SK-N-SH (cell line): ENCODE data around the gene POP5. TPM values are rescaled to one million over a fixed set of nuclear protein-coding genes. Genes with fewer than 3 reads are reported as not detected.

ENCODE experiments used
- CTCF ChIA-PET: fragments of 300-600, 350-600 bp; formaldehyde crosslinking; extraction: SDS; loops from one replicate; lab custom pipeline; 2021; lab: Yijun Ruan, JAX
- POLR2A ChIA-PET: fragments of 350-600 bp; sonication (Branson Sonifier 250); formaldehyde crosslinking; extraction: SDS; loops from one replicate; lab custom pipeline; 2020; ENCODE audit warnings: antibody characterized with exemption, inconsistent platforms; lab: Yijun Ruan, JAX
- DNase-seq: peaks from one replicate; pipeline ENCODE4 v3.0.0; 2012
- H2AFZ ChIP-seq: fragments of 200-600 bp; sonication (generic); 2 replicates; pipeline ENCODE4 v1.8.1; 2016; ENCODE audit warnings: antibody characterized with exemption, mild to moderate bottlenecking, low read depth
- H3F3A ChIP-seq: fragments of 200-600 bp; sonication (generic); replicated peaks from 2 replicates; pipeline ENCODE3; 2016; ENCODE audit warnings: antibody characterized with exemption, mild to moderate bottlenecking; ENCODE audit not compliant: insufficient read depth
- H3K27ac ChIP-seq, 2 experiments: fragments of 200-500 bp in 1 of 2; fragments of 200-600 bp in 1 of 2; sonication (Bioruptor generic) in 1 of 2; sonication (generic), shearing (Covaris generic) in 1 of 2; 2 replicates each; pipeline versions ENCODE4 v1.5.1 to v1.6.1; 2014 to 2016; ENCODE audit warnings: low read depth in 2 of 2, inconsistent platforms in 1 of 2, low read length in 1 of 2, mild to moderate bottlenecking in 1 of 2, mixed read lengths in 1 of 2
- H3K27me3 ChIP-seq: fragments of 200-600 bp; sonication (generic), shearing (Covaris generic); 2 replicates; pipeline ENCODE4 v1.6.1; 2016; ENCODE audit warnings: mixed run types; ENCODE audit not compliant: insufficient read depth
- H3K36me3 ChIP-seq, 2 experiments: fragments of 200-500 bp in 1 of 2; fragments of 200-600 bp in 1 of 2; sonication (Bioruptor generic) in 1 of 2; sonication (generic) in 1 of 2; replicated peaks in 1 of 2; 2 replicates each; pipeline versions ENCODE3 to v1.5.1; 2014 to 2016; ENCODE audit warnings: low read length in 1 of 2, mild to moderate bottlenecking in 1 of 2; ENCODE audit not compliant: insufficient read depth in 2 of 2, control insufficient read depth in 1 of 2
- H3K4me1 ChIP-seq, 2 experiments: fragments of 200-500 bp in 1 of 2; fragments of 200-600 bp in 1 of 2; sonication (Bioruptor generic) in 1 of 2; sonication (generic), shearing (Covaris generic) in 1 of 2; 2 replicates each; pipeline versions ENCODE4 v1.5.1 to v1.6.1; 2014 to 2016; ENCODE audit warnings: low read depth in 1 of 2, low read length in 1 of 2, mixed run types in 1 of 2; ENCODE audit not compliant: insufficient read depth in 2 of 2, control insufficient read depth in 1 of 2
- H3K4me2 ChIP-seq: fragments of 200-600 bp; sonication (generic), shearing (Covaris generic); 2 replicates; pipeline ENCODE4 v1.6.1; 2017; ENCODE audit warnings: mixed run types
- H3K4me3 ChIP-seq, 2 experiments: fragments of 200-500 bp in 1 of 2; fragments of 200-600 bp in 1 of 2; sonication (Bioruptor generic) in 1 of 2; sonication (generic), shearing (Covaris generic) in 1 of 2; 2 replicates each; pipeline versions ENCODE4 v1.5.1 to v1.8.1; 2014 to 2016; ENCODE audit warnings: low read depth in 2 of 2, inconsistent platforms in 1 of 2, low read length in 1 of 2, mild to moderate bottlenecking in 1 of 2, mixed read lengths in 1 of 2, moderate library complexity in 1 of 2
- H3K79me2 ChIP-seq: fragments of 200-600 bp; sonication (generic); 2 replicates; pipeline ENCODE4 v1.8.1; 2017; ENCODE audit warnings: mild to moderate bottlenecking; ENCODE audit not compliant: insufficient read depth
- H3K9ac ChIP-seq: fragments of 200-600 bp; sonication (generic); 2 replicates; pipeline ENCODE4 v1.6.1; 2017; ENCODE audit warnings: mixed run types
- H3K9me2 ChIP-seq: fragments of 200-600 bp; sonication (generic); 2 replicates; pipeline ENCODE4 v1.6.1; 2017; ENCODE audit warnings: mixed run types
- H3K9me3 ChIP-seq: fragments of 200-600 bp; sonication (generic); 2 replicates; pipeline ENCODE4 v1.6.1; 2017; ENCODE audit warnings: mixed run types, mild to moderate bottlenecking, moderate library complexity
- H4K20me1 ChIP-seq: fragments of 200-600 bp; sonication (generic); 2 replicates; pipeline ENCODE4 v1.6.1; 2017; ENCODE audit warnings: mild to moderate bottlenecking, mixed run types; ENCODE audit not compliant: insufficient read depth
- ELF1 ChIP-seq: IDR thresholded peaks from 2 replicates; pipeline ENCODE4 v1.4.0; 2012
- EZH2phosphoT487 ChIP-seq: fragments of 200-600 bp; sonication (generic); IDR thresholded peaks from 2 replicates; pipeline ENCODE4 v1.6.1; 2017; ENCODE audit warnings: low read depth, mixed run types, mild to moderate bottlenecking, antibody characterized with exemption, moderate library complexity, borderline replicate concordance
- FOSL2 ChIP-seq: IDR thresholded peaks from 2 replicates; pipeline ENCODE4 v1.4.0; 2012; ENCODE audit warnings: low read depth, mild to moderate bottlenecking, moderate library complexity, borderline replicate concordance
- FOXJ3 ChIP-seq: sonication (generic); formaldehyde crosslinking; IDR thresholded peaks from 2 replicates; pipeline ENCODE4 v1.5.1; 2020; ENCODE audit warnings: mild to moderate bottlenecking, missing genetic modification reagents
- FOXM1 ChIP-seq: IDR thresholded peaks from 2 replicates; pipeline ENCODE4 v1.4.0; 2012; ENCODE audit warnings: low read depth, mild to moderate bottlenecking
- GATA2 ChIP-seq: sonication (generic); formaldehyde crosslinking; IDR thresholded peaks from 2 replicates; pipeline ENCODE4 v1.5.0; 2020; ENCODE audit warnings: mild to moderate bottlenecking, missing genetic modification reagents
- JUND ChIP-seq: IDR thresholded peaks from 2 replicates; pipeline ENCODE4 v1.4.0; 2012
- MEF2A ChIP-seq: IDR thresholded peaks from 2 replicates; pipeline ENCODE4 v1.4.0; 2012; ENCODE audit warnings: low read depth, borderline replicate concordance
- NFIC ChIP-seq: IDR thresholded peaks from 2 replicates; pipeline ENCODE4 v1.4.0; 2012; ENCODE audit warnings: borderline replicate concordance
- NRF1 ChIP-seq: IDR thresholded peaks from 2 replicates; pipeline ENCODE4 v1.6.1; 2012; ENCODE audit warnings: low read depth, mild to moderate bottlenecking, low read length
- POLR2AphosphoS5 ChIP-seq: IDR thresholded peaks from 2 replicates; pipeline ENCODE4 v1.6.1; 2012; ENCODE audit warnings: low read depth, low read length
- RAD21 ChIP-seq: IDR thresholded peaks from 2 replicates; pipeline ENCODE4 v1.6.1; 2012; ENCODE audit warnings: mild to moderate bottlenecking, low read length
- RCOR1 ChIP-seq: fragments of 150-350 bp; IDR thresholded peaks from 2 replicates; pipeline ENCODE4 v1.6.1; 2017; ENCODE audit warnings: antibody characterized with exemption, low read length
- REST ChIP-seq: IDR thresholded peaks from 2 replicates; pipeline ENCODE4 v1.6.1; 2012; ENCODE audit warnings: mild to moderate bottlenecking, low read depth, low read length, moderate library complexity
- RFX5 ChIP-seq: IDR thresholded peaks from 2 replicates; pipeline ENCODE4 v1.6.1; 2012; ENCODE audit warnings: mild to moderate bottlenecking, improper control_type of control experiment, low read length
- SIN3A ChIP-seq: IDR thresholded peaks from 2 replicates; pipeline ENCODE4 v1.6.1; 2012; ENCODE audit warnings: low read depth, mild to moderate bottlenecking, low read length, moderate library complexity, borderline replicate concordance
- SMC3 ChIP-seq: IDR thresholded peaks from 2 replicates; pipeline ENCODE4 v1.6.1; 2012; ENCODE audit warnings: low read depth, low read length, improper control_type of control experiment
- TAF1 ChIP-seq: IDR thresholded peaks from 2 replicates; pipeline ENCODE4 v1.6.1; 2012; ENCODE audit warnings: low read depth, mild to moderate bottlenecking, low read length, moderate library complexity, borderline replicate concordance
- TCF12 ChIP-seq: IDR thresholded peaks from 2 replicates; pipeline ENCODE4 v1.4.0; 2012
- TEAD4 ChIP-seq: IDR thresholded peaks from 2 replicates; pipeline ENCODE4 v1.4.0; 2012; ENCODE audit warnings: mild to moderate bottlenecking, borderline replicate concordance; ENCODE audit not compliant: insufficient read depth
- USF1 ChIP-seq: IDR thresholded peaks from 2 replicates; pipeline ENCODE4 v1.4.0; 2012; ENCODE audit warnings: low read depth, borderline replicate concordance
- WGBS: methylation state at CpG from one replicate; pipeline ENCODE4 v1.1.6; 2017; ENCODE audit warnings: low lambda C conversion rate; 5-methylcytosine and 5-hydroxymethylcytosine counted together
- polyA plus RNA-seq, 3 experiments: library from polyadenylated mRNA; depleted of rRNA; stranded (reverse); fragments of >200 nt; gene quantifications; 2 replicates each; pipeline ENCODE4 v1.2.3, GENCODE V29; 2012
- TF ChIP-seq, protein P1 (sequence below): IDR thresholded peaks from 2 replicates; pipeline ENCODE4; 2012
- TF ChIP-seq, protein P2 (sequence below): fragments of 150-350 bp; IDR thresholded peaks from 2 replicates; pipeline ENCODE4 v1.6.1; 2017; ENCODE audit warnings: antibody characterized with exemption, low read length, low read depth, borderline replicate concordance

POP5 gene
- polyA plus RNA-seq, 1 of the 3 experiments (the other 2 are of a cell fraction) = 129 TPM

DNA sequence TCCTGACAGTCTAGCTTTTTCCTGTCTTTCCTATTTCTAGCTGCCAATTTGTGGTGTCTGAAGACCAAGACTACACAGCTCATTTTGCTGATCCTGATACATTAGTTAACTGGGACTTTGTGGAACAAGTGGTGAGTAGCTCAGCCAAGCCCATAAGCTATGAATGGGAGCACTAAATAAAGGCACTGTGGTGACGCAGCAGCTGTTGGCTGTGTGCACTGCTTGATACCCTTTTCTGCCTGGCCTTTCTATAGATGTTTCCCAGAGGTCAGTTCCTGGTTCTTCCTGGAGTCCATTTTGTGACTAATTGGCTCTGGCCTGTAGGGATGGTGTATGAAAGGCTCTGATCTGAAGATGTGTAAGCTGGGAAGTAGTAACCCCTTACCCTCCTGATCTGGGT is 26.5 kb downstream of the POP5 start:
- Histone ChIP-seq H2AFZ (no peak overlapping the region), H3K9me3 (no peaks in the 10 kb centered on the region), H3K27me3 (no peaks in the 10 kb centered on the region), H3K4me3 (no peak overlapping the region), H4K20me1 (peaks cover 19% of the 10 kb centered on the region), H3K36me3 (peaks cover 33 to 55% of the 10 kb centered on the region in 2 experiments), H3K27ac (no peak overlapping the region), H3K9me2 (no peaks in the 10 kb centered on the region), H3K4me2 (no peak overlapping the region), H3F3A (no peaks in the 10 kb centered on the region), H3K79me2 (peaks cover 52% of the 10 kb centered on the region), H3K9ac (no peak overlapping the region), H3K4me1 (no peaks in the 10 kb centered on the region)
- no peak for DNase-seq
- ChIA-PET CTCF (interaction anchor here (0.9 kb wide), 1 partner anchor 28 kb away, joined by 3 read pairs; no protein-coding TSS in a partner anchor), POLR2A (interaction anchor here (1.3 kb wide), 1 partner anchor 27 kb away, joined by 4 read pairs; the partner anchor contains the start of gene POP5)
- TF ChIP-seq TEAD4 = no peak
- no peak for TF ChIP-seq SIN3A
- no peak for TF ChIP-seq EZH2phosphoT487
- no peak for TF ChIP-seq NFIC
- WGBS = 100% methylated on average over 1 of the region's 1 CpG

- POLR2A ChIA-PET = no interaction called here
- Histone ChIP-seq H3K27ac (no peak overlapping the region), H3K4me3 (no peak overlapping the region), H4K20me1 (peaks cover 79% of the 10 kb centered on the region), H3K9me3 (no peaks in the 10 kb centered on the region), H3F3A (no peaks in the 10 kb centered on the region), H3K4me1 (peaks cover 0 to 5% of the 10 kb centered on the region in 2 experiments; a peak in 1 of 4 replicates), H3K9ac (no peak overlapping the region), H3K27me3 (no peaks in the 10 kb centered on the region), H3K36me3 (peaks cover 29 to 45% of the 10 kb centered on the region in 2 experiments), H3K9me2 (no peaks in the 10 kb centered on the region), H3K79me2 (peaks cover 100% of the 10 kb centered on the region), H2AFZ (no peak overlapping the region), H3K4me2 (no peak overlapping the region)
- 94% methylated on average over 3 of the region's 3 CpGs for WGBS
- CTCF ChIA-PET = no interaction called here
- DNase-seq = no peak
- TF ChIP-seq FOXJ3 (CRISPR knock-in tag) (no peak), ELF1 (no peak), REST (no peak), FOSL2 (no peak), RAD21 (no peak), FOXM1 (no peak), SIN3A (no peak), TCF12 (no peak), MEF2A (no peak), SMC3 (no peak), USF1 (no peak), TAF1 (no peak), JUND (no peak), GATA2 (CRISPR knock-in tag) (no peak), POLR2AphosphoS5 (no peak), NRF1 (no peak), RCOR1 (no peak), RFX5 (no peak)
- TF ChIP-seq, protein P1, sequence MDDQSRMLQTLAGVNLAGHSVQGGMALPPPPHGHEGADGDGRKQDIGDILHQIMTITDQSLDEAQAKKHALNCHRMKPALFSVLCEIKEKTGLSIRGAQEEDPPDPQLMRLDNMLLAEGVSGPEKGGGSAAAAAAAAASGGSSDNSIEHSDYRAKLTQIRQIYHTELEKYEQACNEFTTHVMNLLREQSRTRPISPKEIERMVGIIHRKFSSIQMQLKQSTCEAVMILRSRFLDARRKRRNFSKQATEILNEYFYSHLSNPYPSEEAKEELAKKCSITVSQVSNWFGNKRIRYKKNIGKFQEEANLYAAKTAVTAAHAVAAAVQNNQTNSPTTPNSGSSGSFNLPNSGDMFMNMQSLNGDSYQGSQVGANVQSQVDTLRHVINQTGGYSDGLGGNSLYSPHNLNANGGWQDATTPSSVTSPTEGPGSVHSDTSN = no peak
- TF ChIP-seq, protein P2, sequence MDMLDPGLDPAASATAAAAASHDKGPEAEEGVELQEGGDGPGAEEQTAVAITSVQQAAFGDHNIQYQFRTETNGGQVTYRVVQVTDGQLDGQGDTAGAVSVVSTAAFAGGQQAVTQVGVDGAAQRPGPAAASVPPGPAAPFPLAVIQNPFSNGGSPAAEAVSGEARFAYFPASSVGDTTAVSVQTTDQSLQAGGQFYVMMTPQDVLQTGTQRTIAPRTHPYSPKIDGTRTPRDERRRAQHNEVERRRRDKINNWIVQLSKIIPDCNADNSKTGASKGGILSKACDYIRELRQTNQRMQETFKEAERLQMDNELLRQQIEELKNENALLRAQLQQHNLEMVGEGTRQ = no peak
These were observed 35.2 kb downstream of the POP5 start for GRCh38 chr12:120546050-120546386.
